GM21367 (cell line): ENCODE results near the gene WDR5B.
"Not testable (repeated sequence)": the region's sequence is repeated elsewhere in the genome, so short reads cannot be mapped to it uniquely, and the experiment has no call there.

ENCODE experiments used
- ATAC-seq: cut with Tn5 transposase; IDR thresholded peaks from one replicate; pipeline ENCODE4 v1.9.1; 2021; ENCODE audit not compliant: unreplicated experiment

Gene WDR5B

DNA sequence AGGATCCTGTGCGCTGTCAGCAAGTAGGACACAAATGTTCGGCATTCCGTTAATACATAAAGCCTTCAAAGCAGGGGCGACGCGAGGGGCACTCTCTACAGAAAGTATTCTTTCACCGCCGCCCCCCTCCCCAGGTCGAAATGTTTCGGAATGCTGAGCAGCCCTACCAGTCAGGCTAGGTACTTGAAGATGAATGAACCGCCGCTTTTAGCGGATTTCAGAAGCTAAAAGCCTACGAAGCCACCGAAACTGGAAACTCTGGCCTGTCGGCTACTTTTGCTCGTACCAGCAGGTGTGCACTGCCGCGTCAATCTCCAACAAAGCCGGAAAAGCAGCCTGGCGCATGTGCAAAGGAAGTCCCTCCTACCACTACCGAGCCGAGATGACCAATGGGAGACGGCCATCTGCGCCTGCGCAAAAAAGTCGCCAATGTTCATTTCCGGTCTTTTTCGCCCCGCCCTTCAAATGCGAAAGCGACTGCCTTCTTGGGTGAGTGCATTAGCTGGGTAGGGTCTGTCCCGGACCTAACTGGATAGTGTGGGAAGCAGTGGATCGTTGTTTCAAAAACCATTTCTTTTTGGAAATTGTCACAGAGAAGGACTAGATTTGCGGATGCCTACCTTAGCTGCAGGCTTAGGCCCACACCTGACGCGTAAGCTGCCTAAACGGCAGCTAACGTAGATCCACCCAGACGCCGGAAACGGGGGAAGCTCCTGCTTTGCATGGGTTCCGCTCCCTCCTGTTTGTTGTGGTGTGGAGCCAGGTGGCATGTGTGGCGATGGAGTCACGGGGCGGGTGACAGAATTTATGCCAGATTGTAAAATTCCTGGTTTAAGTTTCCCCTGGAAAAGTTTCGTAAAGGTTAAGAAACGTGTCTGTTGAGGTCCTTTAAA, at the start of gene WDR5B:
TSS of gene WDR5B (minus strand) at position 301 of the 893 bp plus-strand sequence. CDS start 534 bp downstream, outside the sequence.
- ATAC-seq: peak; percentile 81

DNA sequence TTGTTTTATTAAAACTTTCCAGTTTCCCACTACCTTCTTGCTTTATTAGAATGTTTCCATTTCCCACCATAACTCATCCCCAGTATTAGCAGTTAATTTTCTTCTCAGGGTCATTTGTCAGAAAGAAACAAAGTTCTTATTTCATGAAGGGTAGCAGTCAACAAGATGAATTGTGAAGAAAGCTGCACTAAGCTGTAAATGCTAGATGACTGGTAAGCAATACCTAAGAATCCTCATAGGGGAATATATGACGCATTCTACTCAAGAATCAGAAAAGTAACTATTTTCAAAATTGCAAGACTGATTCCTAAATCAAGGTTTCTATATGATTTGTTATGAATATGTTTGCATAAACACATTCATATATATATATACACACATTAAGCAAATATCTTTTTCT, 48.8 kb upstream of the WDR5B start:
- no peak for ATAC-seq

DNA sequence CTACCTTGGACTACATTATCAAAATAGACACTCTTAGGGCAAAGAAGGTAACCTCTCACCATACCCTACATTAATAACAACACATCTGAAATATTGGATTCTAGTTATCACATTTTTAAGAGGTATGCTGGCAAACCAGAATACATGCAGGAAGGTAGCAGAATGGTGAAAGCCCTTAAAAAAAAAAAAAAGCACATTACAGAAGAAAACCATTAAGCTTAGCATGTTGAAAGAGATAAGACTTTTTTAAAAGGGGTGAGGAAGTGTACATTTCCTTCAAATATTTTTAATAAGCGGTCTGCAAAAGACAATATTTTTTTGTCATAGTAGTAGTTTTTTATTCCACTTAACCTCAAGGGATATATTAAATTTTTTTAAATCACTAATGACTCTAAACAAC, 46.5 kb upstream of the WDR5B start:
- no peak for ATAC-seq

DNA sequence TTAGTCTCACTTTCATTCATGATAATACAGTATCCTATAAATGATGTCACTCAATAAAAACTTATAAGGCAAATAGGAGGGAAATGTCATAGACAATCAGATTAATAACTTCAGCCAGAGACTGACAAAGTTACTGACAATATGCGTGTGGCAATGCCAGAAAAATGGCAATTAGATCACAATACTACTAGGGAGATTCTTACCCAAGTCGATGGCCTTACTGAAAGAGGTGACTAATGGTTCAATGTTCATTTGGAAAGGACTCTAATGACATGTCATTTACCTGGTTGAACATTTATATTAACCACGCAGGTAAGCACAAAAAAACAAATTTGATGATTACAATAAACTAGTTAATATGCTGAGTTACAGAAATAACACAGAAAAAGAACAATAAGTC, 45.9 kb upstream of the WDR5B start:
- ATAC-seq: no peak

DNA sequence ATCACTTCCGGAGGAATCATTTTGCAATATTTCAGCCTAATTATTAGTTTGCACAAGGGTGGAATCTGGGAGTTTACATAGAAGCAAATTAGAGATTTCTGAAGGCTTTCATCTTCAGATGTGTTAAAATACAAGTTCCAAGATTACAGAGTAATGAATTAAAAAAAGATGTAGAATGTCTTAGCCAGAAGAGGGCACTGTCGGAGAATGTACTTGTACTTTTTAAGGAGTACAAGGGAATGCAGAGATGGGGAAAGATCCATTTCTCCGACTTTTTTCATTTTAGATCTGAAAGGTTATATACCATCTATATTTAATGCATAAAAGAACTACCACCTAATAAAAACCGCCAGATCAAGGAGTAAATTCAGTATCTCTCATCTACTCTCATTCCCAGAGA, 43.1 kb upstream of the WDR5B start:
- no peak for ATAC-seq

DNA sequence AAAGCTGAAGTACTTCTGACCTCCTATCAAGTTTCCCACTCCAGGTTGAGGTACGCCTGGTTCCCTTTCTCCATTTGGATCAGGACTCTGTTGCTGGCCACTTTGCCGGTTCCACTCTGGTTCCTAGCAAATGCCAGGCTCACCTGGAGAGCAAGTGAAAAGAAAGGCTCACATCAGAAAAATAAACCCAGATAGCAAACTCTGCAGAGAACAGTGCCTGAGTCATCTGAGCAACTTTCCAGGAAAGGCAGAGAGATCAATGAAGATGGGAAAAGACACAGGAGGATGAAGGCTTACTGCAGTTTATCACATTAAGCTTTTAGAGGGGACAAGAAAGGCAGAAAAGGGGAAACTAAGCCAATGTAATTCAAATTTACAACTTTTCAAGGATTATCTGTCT, 41.8 kb upstream of the WDR5B start:
- no peak for ATAC-seq

DNA sequence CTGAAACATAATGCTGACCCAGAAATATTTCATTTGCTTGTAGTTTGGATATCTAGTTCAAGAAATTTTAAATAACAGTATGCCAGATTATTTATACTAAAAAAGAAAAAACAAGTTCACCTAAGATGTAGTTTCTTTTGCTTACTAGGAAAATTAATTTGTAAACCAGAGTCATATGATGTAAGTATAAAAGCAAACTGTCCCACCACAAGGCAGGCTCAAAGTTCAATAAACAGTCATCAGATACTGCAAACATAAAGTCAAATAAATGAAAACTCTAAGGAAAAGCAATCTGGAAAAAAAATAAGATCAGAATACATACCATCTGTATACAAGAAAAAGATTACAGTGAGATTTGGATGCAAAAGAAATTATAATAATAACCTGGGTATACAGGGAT, 40.2 kb upstream of the WDR5B start:
- ATAC-seq: no peak

DNA sequence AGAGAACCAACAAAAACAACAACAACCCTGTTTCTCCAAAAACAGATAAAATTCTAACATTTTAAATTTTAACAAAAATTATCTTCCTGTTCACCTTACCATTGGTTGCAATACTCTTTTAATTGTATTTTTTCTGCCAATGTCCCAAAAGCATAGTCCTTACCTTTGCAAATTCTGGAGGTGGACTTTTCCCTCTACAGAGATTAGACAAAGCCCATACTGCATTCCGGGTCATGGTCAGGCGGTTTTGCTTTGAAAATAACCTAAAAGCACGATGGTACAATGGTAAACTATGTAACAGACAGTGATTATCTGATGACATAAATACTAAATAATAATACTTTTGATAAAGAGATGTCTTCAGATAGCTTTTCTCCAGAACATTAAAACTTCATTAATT, 35.5 kb upstream of the WDR5B start:
- ATAC-seq: no peak

DNA sequence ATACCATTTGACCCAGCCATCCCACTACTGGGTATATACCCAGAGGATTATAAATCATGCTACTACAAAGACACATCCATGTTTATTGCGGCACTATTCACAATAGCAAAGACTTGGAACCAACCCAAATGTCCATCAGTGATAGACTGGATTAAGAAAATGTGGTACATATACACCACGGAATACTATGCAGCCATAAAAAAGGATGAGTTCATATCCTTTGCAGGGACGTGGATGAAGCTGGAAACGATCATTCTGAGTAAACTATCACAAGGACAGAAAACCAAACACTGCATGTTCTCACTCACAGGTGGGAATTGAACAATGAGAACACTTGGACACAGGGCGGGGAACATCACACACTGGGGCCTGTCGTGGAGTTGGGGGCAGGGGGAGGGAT, 32.4 kb upstream of the WDR5B start:
- ATAC-seq: not testable (repeated sequence)

DNA sequence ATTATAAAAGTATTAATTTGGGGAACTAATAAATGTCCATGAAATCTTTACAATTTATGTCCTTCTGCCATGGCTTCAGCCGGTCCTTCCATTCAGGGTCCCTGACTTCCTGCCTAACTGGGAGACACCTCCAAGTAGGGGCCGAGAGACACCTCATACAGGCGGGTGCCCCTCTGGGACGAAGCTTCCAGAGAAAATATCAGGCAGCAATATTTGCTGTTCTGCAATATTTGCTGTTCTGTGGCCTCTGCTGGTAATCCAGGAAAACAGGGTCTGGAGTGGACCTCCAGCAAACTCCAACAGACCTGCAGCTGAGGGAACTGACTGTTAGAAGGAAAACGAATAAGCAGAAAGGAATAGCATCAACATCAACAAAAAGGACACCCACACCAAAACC, 28.6 kb upstream of the WDR5B start:
- not testable (repeated sequence) for ATAC-seq

DNA sequence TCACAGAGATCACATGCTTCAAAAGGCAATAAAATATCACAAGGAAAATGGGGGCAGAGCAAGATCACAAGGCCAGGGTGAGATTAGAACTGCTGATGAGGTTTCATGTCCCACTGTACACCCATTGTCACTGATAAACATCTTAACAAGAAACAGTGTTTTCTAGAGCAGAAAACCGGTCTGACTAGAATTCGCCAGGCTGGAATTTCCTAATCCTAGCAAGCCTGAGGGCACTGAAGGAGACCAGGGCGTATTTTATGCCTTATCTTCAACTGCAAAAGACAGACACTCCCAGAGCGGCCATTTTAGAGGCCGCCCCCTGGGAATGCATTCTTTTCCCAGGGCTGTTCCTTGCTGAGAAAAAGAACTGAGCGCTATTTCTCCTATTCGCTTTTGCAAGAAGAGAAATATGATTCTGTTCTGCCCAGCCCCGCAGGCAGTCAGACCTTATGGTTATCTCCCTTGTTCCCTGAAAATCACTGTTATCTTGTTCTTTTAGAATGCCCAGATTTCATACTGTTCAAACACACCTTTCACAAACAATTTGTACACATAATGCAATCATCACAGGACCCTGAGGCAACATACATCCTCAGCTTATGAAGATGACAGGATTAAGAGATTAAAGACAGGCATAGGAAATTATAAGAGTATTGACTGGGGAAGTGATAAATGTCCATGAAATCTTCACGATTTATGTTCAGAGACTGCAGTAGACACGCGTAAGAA, 28.1 kb upstream of the WDR5B start:
- not testable (repeated sequence) for ATAC-seq

DNA sequence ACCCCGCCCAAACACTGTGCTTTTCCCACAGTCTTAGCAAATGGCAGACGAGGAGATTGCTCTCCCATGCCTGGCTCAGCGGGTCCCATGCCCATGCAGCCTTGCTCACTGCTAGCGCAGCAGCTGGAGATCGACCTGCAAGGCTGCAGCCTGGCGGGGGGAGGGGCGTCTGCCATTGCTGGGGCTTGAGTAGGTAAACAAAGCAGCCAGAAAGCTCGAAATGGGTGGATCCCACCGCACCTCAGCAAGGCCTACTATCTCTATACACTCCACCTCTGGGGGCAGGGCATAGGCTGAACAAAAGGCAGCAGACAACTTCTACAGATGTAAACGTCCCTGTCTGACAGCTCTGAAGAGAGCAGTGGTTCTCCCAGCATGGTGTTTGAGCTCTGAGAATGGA, 27.2 kb upstream of the WDR5B start:
- ATAC-seq: no peak

DNA sequence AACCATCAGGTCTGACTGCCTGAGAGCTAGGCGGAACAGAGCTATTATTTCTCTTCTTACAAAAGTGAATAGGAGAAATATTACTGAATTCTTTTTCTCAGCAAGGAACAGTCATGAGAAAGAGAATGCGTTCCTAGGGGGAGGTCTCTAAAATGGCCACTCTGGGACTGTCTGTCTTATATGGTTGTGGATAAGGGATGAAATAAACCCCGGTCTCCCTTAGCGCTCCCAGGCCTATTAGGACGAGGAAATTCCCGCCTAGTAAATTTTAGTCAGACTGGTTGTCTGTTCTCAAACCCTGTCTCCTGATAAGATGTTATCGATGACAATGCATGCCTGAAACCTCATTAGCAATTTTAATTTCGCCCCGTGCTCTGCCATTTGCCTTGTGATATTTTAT, 20.1 kb upstream of the WDR5B start:
- ATAC-seq: no peak

DNA sequence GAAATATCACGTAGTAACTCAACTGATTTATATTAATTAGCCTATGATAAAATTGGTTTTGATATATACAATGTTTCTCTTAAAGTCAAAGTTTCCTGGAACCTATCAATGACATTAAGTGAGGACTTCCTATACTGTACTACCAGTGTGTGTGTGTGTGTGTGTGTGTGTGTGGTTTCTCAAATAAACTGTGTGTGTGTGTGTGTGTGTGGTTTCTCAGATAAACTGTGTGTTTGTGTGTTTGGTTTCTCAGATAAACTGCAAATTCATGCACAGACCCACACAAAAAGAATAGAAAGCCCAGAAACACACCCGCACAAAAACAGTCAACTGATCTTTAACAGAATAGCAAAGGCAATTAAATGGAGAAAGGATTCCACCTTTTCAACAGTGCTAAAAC, 14.5 kb upstream of the WDR5B start:
- no peak for ATAC-seq

DNA sequence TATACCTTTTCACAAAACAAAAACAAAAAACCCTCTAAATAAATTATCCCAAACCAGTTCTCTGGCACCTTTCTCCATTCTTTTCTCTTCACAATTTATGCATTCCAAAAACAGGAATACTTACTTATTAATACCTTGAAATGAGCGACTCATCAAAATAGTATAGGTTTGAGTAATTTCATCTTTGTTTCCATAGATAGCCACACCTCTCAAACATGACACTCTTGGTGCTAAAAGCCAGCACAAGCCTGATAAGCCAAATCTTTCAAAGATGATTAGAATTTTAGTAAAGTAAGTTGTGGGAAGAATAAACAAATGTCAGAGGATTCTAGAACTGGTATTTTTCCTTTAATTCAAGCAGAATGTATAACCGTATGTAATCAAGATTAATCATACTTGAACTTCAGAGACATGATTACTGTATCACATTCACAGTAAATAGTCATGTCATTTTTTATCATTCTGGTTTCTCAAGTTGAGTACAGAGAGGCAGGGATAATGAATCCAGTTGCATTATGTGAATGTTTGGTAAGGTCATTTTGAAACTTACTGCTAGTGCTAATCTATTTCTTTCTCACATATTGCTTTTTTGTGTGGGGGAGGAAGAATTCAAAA, 12.1 kb upstream of the WDR5B start:
- ATAC-seq: no peak

DNA sequence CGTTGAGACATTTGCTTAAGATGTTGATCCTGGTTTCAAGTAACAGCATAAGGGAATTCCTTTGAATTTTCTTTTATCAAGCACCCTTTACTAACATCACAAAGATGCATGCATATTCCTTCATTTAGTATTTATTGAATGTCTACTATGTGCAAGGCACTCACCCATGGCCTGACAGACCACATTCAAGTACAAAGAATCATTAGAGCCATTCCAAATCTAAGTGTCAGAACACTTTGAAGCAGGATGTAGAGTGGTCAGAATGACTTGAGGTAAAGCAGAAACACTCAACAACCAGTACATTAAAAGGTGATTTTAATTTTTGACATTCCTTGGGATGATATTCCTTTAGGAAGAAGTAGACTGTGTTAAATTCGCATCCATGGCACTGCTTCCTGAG, 6.0 kb upstream of the WDR5B start:
- ATAC-seq: no peak

DNA sequence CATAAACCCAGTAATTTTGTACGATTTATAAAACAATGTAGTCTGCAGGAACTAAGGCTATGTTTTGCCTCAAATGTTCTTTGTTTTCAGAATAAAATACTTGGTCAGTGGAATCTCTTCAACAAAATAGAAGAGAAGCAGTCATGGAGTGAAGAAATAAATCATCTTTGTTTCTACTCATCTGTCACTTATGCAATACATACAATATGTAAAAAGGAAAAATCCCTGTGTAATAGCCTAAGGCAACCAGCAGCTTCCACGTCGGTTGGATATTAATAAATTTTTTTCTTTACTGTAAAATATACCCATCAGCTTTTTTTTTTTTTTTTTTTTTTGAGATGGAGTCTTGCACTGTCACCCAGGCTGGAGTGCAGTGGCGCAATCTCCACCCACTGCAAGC, 5.2 kb upstream of the WDR5B start:
- no peak for ATAC-seq

DNA sequence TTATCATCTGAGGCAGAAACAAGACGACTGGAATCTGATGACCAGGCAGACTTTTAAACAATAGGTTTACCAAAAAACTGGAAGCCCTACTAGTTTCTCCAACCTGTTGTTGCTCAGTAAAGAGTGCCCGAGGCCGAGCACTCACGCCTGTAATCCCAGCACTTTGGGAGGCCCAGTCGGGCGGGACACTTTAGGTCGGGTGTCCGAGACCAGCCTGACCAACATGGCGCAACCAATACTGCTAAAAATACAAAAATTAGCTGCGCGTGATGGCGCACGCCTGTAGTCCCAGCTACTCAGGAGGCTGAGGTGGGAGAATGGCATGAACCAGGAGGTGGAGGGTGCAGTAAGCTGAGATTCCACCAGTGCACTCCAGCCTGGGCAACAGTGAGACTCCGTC, 1.1 kb upstream of the WDR5B start:
- no peak for ATAC-seq

DNA sequence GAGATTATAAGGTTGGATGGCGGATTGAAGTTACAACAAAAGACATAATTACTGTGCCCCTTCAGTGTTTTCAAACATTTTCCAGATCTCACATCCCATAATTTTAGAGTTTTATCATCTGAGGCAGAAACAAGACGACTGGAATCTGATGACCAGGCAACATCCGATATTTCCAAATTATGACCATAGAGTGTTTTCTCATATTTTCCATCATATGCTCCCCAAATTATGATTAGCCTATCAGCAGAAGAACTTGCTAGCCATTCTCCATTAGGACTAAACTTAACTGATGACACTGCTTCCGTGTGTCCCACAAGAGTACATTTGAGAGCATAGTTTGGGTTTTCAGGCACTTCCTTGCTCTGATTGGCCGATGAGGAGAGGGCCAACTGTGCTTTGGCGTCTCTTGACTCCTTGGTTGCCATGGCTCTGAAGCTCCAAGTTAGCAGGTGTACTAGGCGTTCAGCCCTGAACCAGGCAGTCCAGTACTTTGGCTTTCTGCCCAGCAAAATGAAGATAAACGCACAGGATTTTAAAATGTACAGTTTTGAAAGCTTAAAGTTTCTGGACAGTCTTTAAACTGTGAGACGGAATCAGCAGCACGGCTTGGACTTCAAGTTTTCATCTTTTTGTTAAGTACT, 638 bp downstream of the WDR5B start:
- peak; percentile 43 for ATAC-seq

DNA sequence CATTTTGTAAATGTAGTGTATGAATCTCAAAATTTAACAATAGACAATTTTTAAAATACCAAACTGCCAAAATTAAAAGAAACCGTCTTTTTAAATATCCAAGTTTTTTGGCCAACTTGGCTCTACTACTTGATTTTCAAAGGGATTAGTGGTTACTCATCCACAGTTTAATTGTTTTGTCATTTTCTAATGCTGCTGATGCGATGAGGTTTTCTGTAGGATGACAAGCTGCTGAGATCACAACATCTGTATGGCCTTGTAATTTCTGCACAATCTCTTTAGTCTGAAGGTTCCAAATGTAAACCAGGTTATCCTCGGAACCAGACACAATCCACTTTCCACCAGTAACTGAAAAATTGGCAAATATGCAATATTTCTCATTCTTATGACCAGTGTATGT, 1.5 kb downstream of the WDR5B start:
- no peak for ATAC-seq

DNA sequence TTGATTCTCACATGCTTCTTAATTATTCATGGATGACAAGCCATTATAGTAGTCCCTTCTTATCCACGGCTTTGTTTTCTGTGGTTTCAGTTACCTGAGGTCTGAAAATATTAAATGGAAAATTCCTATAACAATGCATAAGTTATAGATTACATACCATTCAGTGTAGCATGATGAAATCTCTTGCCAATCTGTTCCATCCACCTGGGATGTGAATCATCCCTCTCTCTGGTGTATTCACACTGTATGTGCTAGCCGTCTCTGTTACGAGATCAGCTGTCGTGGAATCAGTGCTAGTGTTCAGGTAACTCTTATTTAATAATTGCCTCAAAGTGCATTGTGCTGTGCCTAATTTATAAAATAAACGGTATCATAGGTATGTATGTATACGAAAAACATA, 5.2 kb downstream of the WDR5B start:
- no peak for ATAC-seq
